B cell (primary cell): ENCODE measurements around the gene NEK5. TPM values are rescaled to one million over a fixed set of nuclear protein-coding genes. Genes with fewer than 3 reads are reported as not detected.

Experiments used
- ATAC-seq: fragments of 200-7000 bp; cut with Tn5 transposase; one replicate; pipeline ENCODE4 v1.10.0; 2021; ENCODE audit warnings: low read depth, mild to moderate bottlenecking, moderate number of reproducible peaks, moderate library complexity
- CTCF ChIA-PET: fragments of 350-600 bp; sonication (Branson Sonifier 250); formaldehyde crosslinking; loops from one replicate; lab custom pipeline; 2021; ENCODE audit warnings: antibody characterized with exemption, inconsistent platforms; lab: Charles Lee
- POLR2A ChIA-PET: fragments of 350-600 bp; sonication (Branson Sonifier 250); formaldehyde crosslinking; loops from one replicate; lab custom pipeline; 2021; ENCODE audit warnings: antibody characterized with exemption; lab: Charles Lee
- DNase-seq: peaks from one replicate; pipeline ENCODE4 v3.0.0; 2013
- H2AFZ ChIP-seq: 2 replicates; pipeline ENCODE4 v1.6.1; 2012; ENCODE audit warnings: mild to moderate bottlenecking, low read depth, low read length; ENCODE audit not compliant: insufficient read depth, poor library complexity, severe bottlenecking
- H3K27ac ChIP-seq, 2 donors: 1 replicate in 1 of 2; 2 replicates in 1 of 2; pipeline ENCODE4 v1.5.1; 2012 to 2013; ENCODE audit warnings: low read length in 2 of 2, mild to moderate bottlenecking in 2 of 2, moderate library complexity in 1 of 2
- H3K27me3 ChIP-seq, 4 experiments: fragments of 200-600 bp in 1 of 4; sonication (generic) in 1 of 4; replicated peaks in 1 of 4; 1 replicate in 2 of 4; 2 replicates in 2 of 4; pipeline versions ENCODE4 v1.6.1 to v1.7.0; 2013 to 2016; ENCODE audit warnings: low read length in 3 of 4, mild to moderate bottlenecking in 2 of 4, mixed read lengths in 1 of 4, moderate library complexity in 1 of 4; ENCODE audit not compliant: insufficient read depth in 4 of 4, control insufficient read depth in 3 of 4; ENCODE audit errors: control extremely low read depth in 1 of 4
- H3K36me3 ChIP-seq, 2 experiments: replicated peaks in 1 of 2; 1 replicate in 1 of 2; 2 replicates in 1 of 2; pipeline versions ENCODE4 v1.6.1 to v1.7.1; 2013; ENCODE audit warnings: low read length in 1 of 2; ENCODE audit not compliant: insufficient read depth in 2 of 2, control insufficient read depth in 1 of 2; ENCODE audit errors: control extremely low read depth in 1 of 2, extremely low read depth in 1 of 2
- H3K4me1 ChIP-seq, 2 donors: fragments of 200-600 bp in 1 of 2; sonication (generic) in 1 of 2; 1 replicate in 1 of 2; 2 replicates in 1 of 2; pipeline versions ENCODE4 v1.5.1 to v1.6.1; 2013 to 2017; ENCODE audit warnings: low read length in 2 of 2; ENCODE audit not compliant: control insufficient read depth in 2 of 2, insufficient read depth in 2 of 2
- H3K4me2 ChIP-seq: replicated peaks from 2 replicates; pipeline ENCODE3; 2012; ENCODE audit warnings: mild to moderate bottlenecking, low read depth, low read length; ENCODE audit not compliant: poor library complexity, severe bottlenecking
- H3K4me3 ChIP-seq, 5 experiments: fragments of 200-600 bp in 1 of 5; sonication (generic) in 1 of 5; 1 replicate in 3 of 5; 2 replicates in 2 of 5; pipeline versions ENCODE4 v1.5.1 to v1.7.0; 2011 to 2016; ENCODE audit warnings: low read length in 4 of 5, mild to moderate bottlenecking in 4 of 5, low read depth in 2 of 5, control low read depth in 1 of 5, moderate library complexity in 1 of 5; ENCODE audit not compliant: insufficient read depth in 1 of 5; ENCODE audit errors: control extremely low read depth in 1 of 5, extremely low read depth in 1 of 5
- H3K79me2 ChIP-seq: fragments of 200-600 bp; sonication (generic); one replicate; pipeline ENCODE4 v1.6.0; 2016; ENCODE audit warnings: low read length; ENCODE audit not compliant: control insufficient read depth, insufficient read depth
- H3K9ac ChIP-seq: fragments of 200-600 bp; sonication (generic); 2 replicates; pipeline ENCODE4 v1.6.1; 2017; ENCODE audit warnings: mild to moderate bottlenecking, low read length, moderate library complexity
- H3K9me3 ChIP-seq, 3 donors: one replicate each; pipeline versions ENCODE4 v1.6.1 to v1.7.1; 2013; ENCODE audit warnings: low read length in 2 of 3; ENCODE audit not compliant: control insufficient read depth in 2 of 3, insufficient read depth in 1 of 3; ENCODE audit errors: control extremely low read depth in 1 of 3
- H4K20me1 ChIP-seq: 2 replicates; pipeline ENCODE4 v1.6.0; 2012; ENCODE audit warnings: mild to moderate bottlenecking, low read length; ENCODE audit not compliant: insufficient read depth, control insufficient read depth, poor library complexity, severe bottlenecking
- H3K27ac Mint-ChIP-seq: one replicate; pipeline ENCODE4 v1.8.0; 2021; ENCODE audit warnings: mixed read lengths
- H3K27me3 Mint-ChIP-seq: one replicate; pipeline ENCODE4 v1.8.0; 2021; ENCODE audit warnings: mixed read lengths
- H3K4me1 Mint-ChIP-seq: one replicate; pipeline ENCODE4 v1.8.0; 2021; ENCODE audit warnings: mixed read lengths
- H3K4me3 Mint-ChIP-seq: one replicate; pipeline ENCODE4 v1.8.0; 2021; ENCODE audit warnings: mixed read lengths
- H3K9me3 Mint-ChIP-seq: one replicate; pipeline ENCODE4 v1.8.0; 2022; ENCODE audit warnings: mixed read lengths; ENCODE audit not compliant: insufficient read depth
- CTCF ChIP-seq: fragments of 200-600 bp; IDR thresholded peaks from one replicate; pipeline ENCODE4 v1.8.0; 2022; ENCODE audit warnings: antibody characterized with exemption, mild to moderate bottlenecking
- EZH2 ChIP-seq: IDR thresholded peaks from 2 replicates; pipeline ENCODE4 v1.6.1; 2012; ENCODE audit warnings: borderline replicate concordance, low read depth, mild to moderate bottlenecking, moderate library complexity, low read length; ENCODE audit not compliant: insufficient read depth, poor library complexity, severe bottlenecking
- WGBS: methylation state at CpG from one replicate; pipeline ENCODE4 v1.1.5; 2013; ENCODE audit warnings: missing lambda C conversion rate; ENCODE audit not compliant: insufficient coverage; 5-methylcytosine and 5-hydroxymethylcytosine counted together
- intact Hi-C: fragments of 100-400 bp; cut with micrococcal nuclease; formaldehyde crosslinking; loops from one replicate; pipeline ENCODE4 v1.10.0; 2022
- polyA plus RNA-seq: library from polyadenylated mRNA; depleted of rRNA; stranded (reverse); fragments of >200 nt; gene quantifications from 2 replicates; pipeline ENCODE4 v1.2.3, GENCODE V29; 2012
- total RNA-seq, 2 donors: library from RNA; stranded (reverse); fragments of 120-200 nt in 1 of 2; gene quantifications; 1 replicate in 1 of 2; 2 replicates in 1 of 2; pipeline versions ENCODE4 v1.2.3 to v1.2.4, GENCODE V29; 2013 to 2022

Gene NEK5
- total and polyA plus RNA-seq, 2 donors (not counting 1 experiment from before 2014, with no cell fraction given), result not detected

DNA sequence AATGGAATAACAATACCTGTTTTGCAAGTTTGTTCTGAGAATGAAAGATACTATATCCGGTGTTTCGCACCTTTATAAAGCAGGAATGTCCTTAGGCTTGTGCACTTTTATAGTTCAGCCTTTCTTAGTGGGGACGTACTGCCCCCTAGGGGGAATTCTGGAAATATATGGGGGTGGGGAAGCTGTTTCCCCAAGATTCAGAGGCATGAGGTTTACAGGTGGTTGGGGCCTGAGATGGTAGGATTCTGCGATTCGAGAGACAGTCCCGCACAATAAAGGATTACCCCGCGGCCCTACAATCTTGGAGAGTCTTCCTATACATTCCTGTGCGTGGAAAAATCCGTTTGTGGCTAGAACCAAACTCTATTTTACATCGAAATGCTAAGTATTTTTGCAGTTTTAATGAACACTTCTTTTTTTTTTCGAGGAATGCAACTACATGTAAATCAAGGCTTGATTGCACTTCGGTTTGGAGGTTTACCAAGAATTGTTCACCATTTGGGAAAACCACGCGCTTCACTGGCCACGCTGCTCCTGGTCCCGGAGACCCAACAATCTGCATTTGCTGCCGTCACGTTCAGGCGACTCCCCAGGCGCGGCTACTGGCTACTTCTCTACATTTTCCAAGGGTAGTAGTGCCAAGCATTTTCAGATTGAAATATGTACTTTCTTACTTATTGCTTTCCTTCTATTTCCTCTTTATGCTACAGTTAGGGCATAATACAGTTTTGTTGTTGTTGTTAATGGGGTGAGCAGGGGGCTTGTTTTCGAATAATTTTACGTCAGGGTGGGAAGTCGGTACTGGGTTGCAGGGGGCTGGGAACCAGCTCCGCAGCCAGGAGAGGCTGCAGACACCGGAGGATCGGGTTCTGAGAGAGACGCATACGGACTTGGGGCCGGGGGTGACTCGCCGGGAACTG, 830 bp downstream of the NEK5 start:
- no peak overlapping the region for H3K27ac Mint-ChIP-seq
- H4K20me1 ChIP-seq, result no peaks in the 10 kb centered on the region
- ChIA-PET POLR2A (no interaction called here), CTCF (interaction anchor here (0.6 to 2.9 kb wide), 30 partner anchors 9 to 1002 kb away, joined by 3 to 42 read pairs (median 4); partner anchors contain the start of genes ALG11 and TMEM272)
- peak overlapping the region; percentile 50 to 67 (median 61) for H3K4me3 ChIP-seq
- DNase-seq, result peak; percentile 75
- H3K4me1 ChIP-seq, result peaks cover 17 to 18% of the 10 kb centered on the region in 2 donors
- intact Hi-C loops, result loop anchor here (1.0 to 10.0 kb wide), 7 partner anchors 127 to 841 kb away; partner anchors contain the start of genes CKAP2 and TMEM272
- TF ChIP-seq EZH2 (no peak), CTCF (peak; percentile 85)
- peaks cover 26% of the 10 kb centered on the region for H3K27me3 Mint-ChIP-seq
- peaks cover 0 to 2% of the 10 kb centered on the region in 2 experiments for H3K36me3 ChIP-seq
- H3K9me3 ChIP-seq, result no peaks in the 10 kb centered on the region
- peak overlapping the region; percentile 97 for H3K4me2 ChIP-seq
- peak; percentile 78 for ATAC-seq
- 2% methylated on average over 33 of the region's 33 CpGs for WGBS
- no peaks in the 10 kb centered on the region for H3K9me3 Mint-ChIP-seq
- peaks cover 16% of the 10 kb centered on the region for H3K4me1 Mint-ChIP-seq
- H3K4me3 Mint-ChIP-seq, result peak overlapping the region; percentile 86
- H3K27me3 ChIP-seq, result peaks cover 0 to 25% (median 16%) of the 10 kb centered on the region in 4 experiments
- H3K9ac ChIP-seq, result peak overlapping the region; percentile 73
- peak overlapping the region; percentile 80 for H2AFZ ChIP-seq
- H3K27ac ChIP-seq, result no peak overlapping the region
- H3K79me2 ChIP-seq, result no peaks in the 10 kb centered on the region
